Skin of body (tissue), 2 donors: ENCODE measurements around the gene SNX19. TPM values are rescaled to one million over a fixed set of nuclear protein-coding genes. Genes with fewer than 3 reads are reported as not detected.
"Not testable (repeated sequence)": the region's sequence is repeated elsewhere in the genome, so short reads cannot be mapped to it uniquely, and the experiment has no call there.

Experiments used
- DNase-seq: peaks from one replicate; lab custom pipeline; 2025; lab: John Stamatoyannopoulos, UW
- total RNA-seq: library from RNA; depleted of rRNA; stranded (reverse); fragments of >200 nt; gene quantifications from one replicate; pipeline ENCODE4 v1.2.3, GENCODE V29; 2014

The SNX19 gene
- total RNA-seq, 1 donor from 2014 or later = 32.2 TPM

- DNase-seq = no peak
Observed at GRCh38 chr11:130874396-130874795, 41.9 kb downstream of the SNX19 start.

- no peak for DNase-seq
Observed at GRCh38 chr11:130873761-130874160, 42.5 kb downstream of the SNX19 start.

GRCh38 chr11:130872981-130873380, 43.3 kb downstream of the SNX19 start:
- DNase-seq = no peak

- DNase-seq = no peak
Observed at GRCh38 chr11:130872513-130872912, 43.8 kb downstream of the SNX19 start.

DNA sequence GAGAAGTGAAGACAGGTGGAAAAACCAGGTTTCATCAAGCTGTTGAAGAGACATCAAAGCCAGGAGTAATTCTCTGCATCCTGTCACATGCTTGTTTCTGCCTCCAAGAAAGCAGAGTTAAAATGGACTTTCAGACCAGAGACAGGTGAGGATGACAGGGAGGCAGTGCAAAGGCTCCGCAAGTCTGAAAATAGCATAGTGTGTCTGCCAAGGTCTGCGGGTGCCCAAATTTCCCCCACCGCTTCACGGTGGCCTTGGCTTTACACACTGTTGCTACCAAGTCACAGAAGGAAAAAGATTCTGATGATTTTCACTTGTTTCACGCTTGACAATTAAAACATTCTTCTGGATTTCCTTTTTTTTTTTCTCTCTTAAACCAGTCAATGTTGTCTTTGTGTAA, 44.2 kb downstream of the SNX19 start:
- no peak for DNase-seq

- DNase-seq = no peak
Observed at GRCh38 chr11:130871616-130872015, 44.7 kb downstream of the SNX19 start.

- DNase-seq = no peak
Observed at GRCh38 chr11:130868721-130869390, 47.4 kb downstream of the SNX19 start.

DNA sequence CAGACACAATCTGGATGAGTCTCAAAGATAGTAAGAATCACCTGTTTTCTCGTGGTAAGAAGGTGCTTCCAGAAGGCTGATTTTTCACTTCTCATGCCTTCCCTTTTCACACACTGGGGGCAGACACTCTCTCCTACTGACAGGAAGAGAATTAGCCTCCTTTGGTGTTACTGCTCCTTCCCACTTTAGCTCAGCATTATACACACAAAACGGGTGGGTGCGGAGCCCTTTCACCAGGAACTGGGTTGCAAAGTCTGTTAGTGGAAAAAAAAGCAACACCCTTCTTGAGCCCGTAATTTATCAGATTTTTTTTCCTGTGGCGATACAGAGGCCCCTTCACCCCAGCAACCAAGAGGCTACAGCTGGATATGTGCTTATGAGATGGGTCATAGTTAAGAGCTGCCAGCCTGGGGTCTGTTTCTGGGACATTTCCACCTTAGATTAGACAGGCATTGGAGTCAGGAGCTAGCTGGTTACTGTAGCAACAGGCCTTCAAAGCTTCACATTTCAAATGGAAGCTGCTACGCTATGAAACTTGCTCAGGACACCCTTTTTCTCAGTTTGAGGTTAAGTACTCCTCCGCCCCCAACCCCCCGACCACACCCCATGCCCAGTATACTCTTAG, 48.1 kb downstream of the SNX19 start:
- DNase-seq = no peak

- no peak for DNase-seq
Observed at GRCh38 chr11:130866831-130867230, 49.4 kb downstream of the SNX19 start.

GRCh38 chr11:130865774-130866114, 50.5 kb downstream of the SNX19 start:
- no peak for DNase-seq

GRCh38 chr11:130865091-130865773, 51.0 kb downstream of the SNX19 start:
- no peak for DNase-seq

DNA sequence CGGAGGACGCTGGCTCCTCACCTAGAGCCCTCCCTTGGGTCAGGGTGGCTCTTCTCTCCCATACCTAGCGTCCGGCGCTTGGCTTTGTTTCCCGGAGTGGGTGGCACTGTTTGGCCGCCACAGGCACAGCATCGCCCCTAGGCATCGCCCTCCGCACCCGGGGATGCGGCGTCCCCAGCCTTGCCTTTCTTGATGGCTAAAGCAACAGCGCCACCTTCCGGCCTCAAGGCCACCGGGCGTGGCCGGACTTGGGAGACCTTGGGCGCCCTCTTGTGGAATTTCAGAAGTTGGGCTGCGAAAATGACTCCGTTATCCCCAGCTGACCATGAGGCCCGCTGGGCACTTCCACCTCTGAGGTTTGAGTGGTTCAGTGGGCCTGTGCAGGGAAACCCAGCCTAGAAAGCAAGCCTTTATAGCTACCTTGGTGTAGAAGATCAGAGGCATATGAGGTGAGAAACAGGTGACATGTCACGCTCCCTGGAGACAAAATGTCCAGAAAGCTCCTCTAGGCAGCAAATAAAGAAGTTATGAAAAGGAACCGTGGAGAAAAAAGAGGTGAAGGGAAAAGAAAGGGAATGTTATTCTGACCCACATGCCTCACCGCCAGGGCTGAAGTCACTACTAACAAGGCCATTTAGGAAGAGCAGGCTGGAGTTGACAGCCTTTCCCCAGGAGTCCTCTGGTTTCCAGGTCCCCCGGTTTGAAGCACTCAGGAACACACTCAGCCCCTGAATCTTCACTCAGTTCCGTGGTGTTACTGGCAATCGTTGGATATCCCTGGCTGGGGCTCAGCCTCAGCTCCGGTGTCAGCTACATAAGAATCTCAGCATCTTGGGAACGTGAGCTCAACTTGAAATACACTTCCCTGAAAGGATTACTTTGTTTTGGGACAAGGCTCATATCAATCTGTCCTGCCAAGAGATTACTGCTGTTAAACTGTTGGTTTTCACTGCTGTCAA, 54.1 kb downstream of the SNX19 start:
- peak; percentile 91 for DNase-seq

DNA sequence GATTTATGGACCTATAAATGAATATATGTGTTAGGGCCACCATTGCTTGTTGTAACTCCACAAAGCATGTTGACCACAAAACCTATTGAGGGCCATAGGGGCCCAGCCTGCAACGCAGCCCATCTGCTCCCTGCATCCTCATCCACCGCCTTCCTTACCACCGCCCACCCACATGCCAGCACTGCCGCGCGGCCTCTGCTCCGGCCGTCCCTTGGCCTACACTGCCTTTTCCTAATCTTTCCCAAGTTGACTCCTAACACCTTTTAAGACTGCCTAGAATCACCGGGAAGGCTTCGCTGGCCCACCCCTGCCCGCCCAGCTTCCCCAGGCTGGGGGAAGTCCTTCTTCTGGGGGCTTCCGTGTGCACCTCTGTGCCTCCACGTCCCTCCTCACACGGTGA, 55.0 kb downstream of the SNX19 start:
- DNase-seq = no peak

GRCh38 chr11:130859886-130860285, 56.4 kb downstream of the SNX19 start:
- no peak for DNase-seq

DNA sequence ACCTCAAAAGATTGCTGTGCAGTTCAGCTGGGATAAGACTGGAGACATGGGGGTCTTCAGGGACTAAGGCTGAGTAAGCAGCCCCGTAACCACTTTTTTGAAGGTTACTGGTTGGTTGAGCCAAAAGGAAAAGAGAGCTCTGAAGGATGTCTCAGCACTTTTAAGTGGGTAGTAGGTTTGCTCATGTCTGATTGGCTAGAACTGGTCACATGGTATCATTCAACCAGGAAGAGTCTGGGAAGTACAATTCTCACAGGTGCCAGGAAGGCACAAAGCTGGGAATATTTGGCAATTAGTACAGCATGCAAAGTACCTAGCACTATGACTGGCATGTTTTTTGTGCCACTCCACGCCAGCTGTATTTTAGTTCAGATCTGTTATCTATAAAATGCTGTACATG, 58.1 kb downstream of the SNX19 start:
- no peak for DNase-seq

DNA sequence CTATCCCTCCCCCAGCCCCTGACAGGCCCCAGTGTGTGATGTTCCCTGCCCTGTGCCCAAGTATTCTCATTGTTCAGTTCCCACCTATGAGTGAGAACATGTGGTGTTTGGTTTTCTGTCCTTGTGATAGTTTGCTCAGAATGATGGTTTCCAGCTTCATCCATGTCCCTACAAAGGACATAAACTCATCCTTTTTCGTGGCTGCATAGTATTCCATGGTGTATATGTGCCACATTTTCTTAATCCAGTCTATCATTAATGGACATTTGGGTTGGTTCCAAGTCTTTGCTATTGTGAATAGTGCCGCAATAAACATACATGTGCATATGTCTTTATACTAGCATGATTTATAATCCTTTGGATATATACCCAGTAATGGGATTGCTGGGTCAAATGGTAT, 60.6 kb downstream of the SNX19 start:
- not testable (repeated sequence) for DNase-seq

DNA sequence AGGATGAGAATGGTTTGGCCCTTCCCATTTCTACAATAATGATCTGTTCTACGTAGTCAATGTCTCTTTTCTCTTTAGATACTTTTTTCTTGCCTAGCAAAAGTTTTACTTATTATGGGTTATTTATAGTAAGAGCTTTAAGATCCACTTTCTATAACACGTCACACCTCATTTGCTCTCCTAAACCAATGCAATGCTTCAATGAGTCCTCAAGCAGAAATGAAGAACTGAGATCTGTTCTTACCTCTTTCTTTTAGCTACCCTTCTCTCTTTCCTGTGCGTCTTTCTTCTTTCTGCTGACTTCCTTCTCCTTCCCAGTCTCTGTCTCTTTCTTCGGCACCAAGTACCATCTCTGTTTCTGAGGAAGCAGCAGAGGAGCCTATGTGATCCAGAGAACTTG, 61.8 kb downstream of the SNX19 start:
- no peak for DNase-seq

DNA sequence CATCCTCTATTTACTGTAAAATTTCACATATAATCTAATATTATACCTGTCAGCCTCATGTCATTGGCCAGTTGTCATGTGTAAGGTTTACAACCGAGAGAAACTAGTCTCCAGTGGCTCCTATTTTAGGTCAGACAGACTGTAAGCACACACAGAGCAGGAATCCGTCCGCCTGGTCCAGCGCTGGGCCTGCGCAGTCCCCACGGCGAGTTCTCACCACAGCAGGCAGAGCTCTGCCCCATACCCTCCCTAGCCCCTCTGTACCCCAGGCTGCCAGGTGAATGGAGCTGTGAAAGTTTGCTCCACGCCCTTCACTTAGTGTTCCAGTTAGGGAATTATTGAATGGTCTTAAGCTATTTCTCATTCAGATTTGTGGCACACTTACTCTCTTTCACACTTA, 63.7 kb downstream of the SNX19 start:
- DNase-seq = no peak

- no peak for DNase-seq
Observed at GRCh38 chr11:130850185-130850944, 65.9 kb downstream of the SNX19 start.

DNA sequence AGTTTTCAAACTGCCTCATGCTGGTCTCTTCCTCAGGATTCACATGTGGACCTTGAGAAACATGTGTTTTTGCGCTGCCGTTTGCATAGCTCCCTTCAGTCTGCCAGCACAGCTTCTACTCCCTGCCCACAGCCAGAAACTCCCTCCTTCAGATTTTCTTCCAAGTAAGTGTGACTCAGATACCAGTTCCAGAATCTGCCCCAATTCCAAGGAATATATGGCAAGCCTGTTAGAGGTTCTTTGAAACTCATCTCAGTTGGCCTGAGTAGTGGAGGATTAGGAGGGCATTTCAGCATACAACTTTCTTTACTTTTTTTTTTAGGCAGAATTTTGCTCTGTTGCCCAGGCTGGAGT, 67.1 kb downstream of the SNX19 start:
- no peak for DNase-seq
